Upper lobe of left lung (tissue), 6 donors: Measurements from ENCODE around the gene TBC1D4. TPM values are rescaled to one million over a fixed set of nuclear protein-coding genes. Genes with fewer than 3 reads are reported as not detected.

Experiments
- ATAC-seq, 2 donors: fragments of 200-7000 bp; cut with Tn5 transposase; one replicate each; pipeline ENCODE4 v1.9.1; 2022; ENCODE audit warnings: mild to moderate bottlenecking in 2 of 2, moderate library complexity in 2 of 2; ENCODE audit not compliant: low FRiP score in 2 of 2
- DNase-seq, 2 donors: peaks; one replicate each; pipeline ENCODE4 v3.0.0-alpha.2; 2019 to 2020
- H3K27ac ChIP-seq, 4 donors: fragments of 200-600 bp; sonication (generic); one replicate each; pipeline ENCODE4 v1.5.1; 2016 to 2019
- H3K27me3 ChIP-seq, 4 donors: fragments of 200-600 bp; sonication (generic); one replicate each; pipeline ENCODE4 v1.5.1; 2017 to 2019
- H3K36me3 ChIP-seq, 4 donors: fragments of 200-600 bp; sonication (generic); one replicate each; pipeline ENCODE4 v1.5.1; 2016 to 2019
- H3K4me1 ChIP-seq, 4 donors: fragments of 200-600 bp; sonication (generic); one replicate each; pipeline ENCODE4 v1.5.1; 2018 to 2019
- H3K4me3 ChIP-seq, 4 donors: fragments of 200-600 bp; sonication (generic); one replicate each; pipeline ENCODE4 v1.5.1; 2017 to 2019; ENCODE audit warnings: mild to moderate bottlenecking in 2 of 4, moderate library complexity in 1 of 4
- H3K9me3 ChIP-seq, 4 donors: fragments of 200-600 bp; sonication (generic); one replicate each; pipeline ENCODE4 v1.5.1; 2018 to 2019
- EP300 ChIP-seq, 4 donors: sonication (generic); formaldehyde crosslinking; IDR thresholded peaks; one replicate each; pipeline ENCODE4 v1.5.1; 2017; ENCODE audit warnings: antibody characterized with exemption in 4 of 4, control low read depth in 2 of 4
- POLR2A ChIP-seq, 4 donors: fragments of 450-650 bp; IDR thresholded peaks; one replicate each; pipeline ENCODE4 v1.5.1; 2016 to 2017; ENCODE audit warnings: antibody characterized with exemption in 4 of 4, mild to moderate bottlenecking in 2 of 4
- POLR2AphosphoS5 ChIP-seq, 2 donors: sonication (generic); formaldehyde crosslinking; IDR thresholded peaks; one replicate each; pipeline ENCODE4 v1.5.1; 2017; ENCODE audit warnings: antibody characterized with exemption in 2 of 2
- WGBS, 2 donors: methylation state at CpG; one replicate each; pipeline ENCODE4 v1.1.5; 2017 to 2018; 5-methylcytosine and 5-hydroxymethylcytosine counted together
- total RNA-seq, 6 donors: library from RNA; depleted of rRNA in 4 of 6; stranded (reverse); fragments of >200 nt in 4 of 6; gene quantifications; one replicate each; pipeline versions ENCODE4 v1.1.0 to v1.2.1, GENCODE V29; 2016 to 2021
- TF ChIP-seq, protein P1 (sequence below), 6 experiments: fragments of 450-650 bp in 4 of 6; fragments of 200-600 bp in 2 of 6; sonication (generic) in 2 of 6; IDR thresholded peaks; one replicate each; pipeline ENCODE4 v1.5.1; 2016 to 2019; ENCODE audit warnings: antibody characterized with exemption in 6 of 6
- donor health status: DM: no; HTN: no; CAD: no; lungs with moderate emphysema.
- donor health status: DM: no; HTN: yes; CAD: no; lungs with severe emphysema.

The TBC1D4 gene
- total RNA-seq, 6 donors from 2014 or later = 26.1 to 97.4 (median 30.7) TPM

DNA sequence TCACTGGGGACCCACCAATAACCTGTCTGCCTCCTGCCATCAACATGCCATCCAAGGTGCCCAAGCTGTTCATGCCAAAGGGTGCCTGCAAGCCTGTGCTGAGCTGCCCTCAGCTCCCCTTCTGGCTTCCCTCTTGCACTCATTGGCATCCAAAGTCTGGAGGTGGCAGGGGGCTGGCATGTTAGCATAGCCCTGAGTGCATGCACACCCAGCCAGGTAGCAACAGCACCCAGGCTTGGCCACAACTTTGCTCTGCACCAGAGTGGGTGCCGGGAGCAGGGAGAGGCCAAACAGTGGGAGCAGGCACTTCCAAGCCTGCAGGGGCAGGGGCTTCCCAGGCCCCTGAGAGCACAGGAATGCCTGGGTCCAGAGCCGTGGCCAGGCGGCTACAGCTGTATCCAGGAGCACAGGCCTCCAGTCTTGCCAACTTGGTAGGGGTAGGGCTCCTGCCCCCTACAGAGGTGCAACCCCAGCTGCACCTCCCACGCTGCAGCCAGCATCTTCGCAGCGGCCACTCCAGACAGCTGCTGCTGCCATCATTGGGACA lies 26.1 kb upstream of the TBC1D4 start:
- ATAC-seq (peak in 1 of 2 donors; percentile 30), DNase-seq (peak in 1 of 2 donors; percentile 54)
- Histone ChIP-seq H3K9me3 (no peaks in the 10 kb centered on the region), H3K4me3 (no peak overlapping the region), H3K27ac (no peak overlapping the region), H3K36me3 (no peaks in the 10 kb centered on the region), H3K4me1 (peaks cover 0 to 5% (median 2%) of the 10 kb centered on the region in 4 donors), H3K27me3 (no peaks in the 10 kb centered on the region)
- TF ChIP-seq, protein P1, sequence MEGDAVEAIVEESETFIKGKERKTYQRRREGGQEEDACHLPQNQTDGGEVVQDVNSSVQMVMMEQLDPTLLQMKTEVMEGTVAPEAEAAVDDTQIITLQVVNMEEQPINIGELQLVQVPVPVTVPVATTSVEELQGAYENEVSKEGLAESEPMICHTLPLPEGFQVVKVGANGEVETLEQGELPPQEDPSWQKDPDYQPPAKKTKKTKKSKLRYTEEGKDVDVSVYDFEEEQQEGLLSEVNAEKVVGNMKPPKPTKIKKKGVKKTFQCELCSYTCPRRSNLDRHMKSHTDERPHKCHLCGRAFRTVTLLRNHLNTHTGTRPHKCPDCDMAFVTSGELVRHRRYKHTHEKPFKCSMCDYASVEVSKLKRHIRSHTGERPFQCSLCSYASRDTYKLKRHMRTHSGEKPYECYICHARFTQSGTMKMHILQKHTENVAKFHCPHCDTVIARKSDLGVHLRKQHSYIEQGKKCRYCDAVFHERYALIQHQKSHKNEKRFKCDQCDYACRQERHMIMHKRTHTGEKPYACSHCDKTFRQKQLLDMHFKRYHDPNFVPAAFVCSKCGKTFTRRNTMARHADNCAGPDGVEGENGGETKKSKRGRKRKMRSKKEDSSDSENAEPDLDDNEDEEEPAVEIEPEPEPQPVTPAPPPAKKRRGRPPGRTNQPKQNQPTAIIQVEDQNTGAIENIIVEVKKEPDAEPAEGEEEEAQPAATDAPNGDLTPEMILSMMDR (IDR thresholded peaks at IDR 0.05) = no peak
- TF ChIP-seq POLR2A (IDR thresholded peaks at IDR 0.05) = no peak
- no peak for TF ChIP-seq POLR2AphosphoS5 (IDR thresholded peaks at IDR 0.05)
- no peak for TF ChIP-seq EP300 (IDR thresholded peaks at IDR 0.05)
- 92 to 97% methylated on average over 3 to 6 of the region's 6 CpGs for WGBS, 2 donors

DNA sequence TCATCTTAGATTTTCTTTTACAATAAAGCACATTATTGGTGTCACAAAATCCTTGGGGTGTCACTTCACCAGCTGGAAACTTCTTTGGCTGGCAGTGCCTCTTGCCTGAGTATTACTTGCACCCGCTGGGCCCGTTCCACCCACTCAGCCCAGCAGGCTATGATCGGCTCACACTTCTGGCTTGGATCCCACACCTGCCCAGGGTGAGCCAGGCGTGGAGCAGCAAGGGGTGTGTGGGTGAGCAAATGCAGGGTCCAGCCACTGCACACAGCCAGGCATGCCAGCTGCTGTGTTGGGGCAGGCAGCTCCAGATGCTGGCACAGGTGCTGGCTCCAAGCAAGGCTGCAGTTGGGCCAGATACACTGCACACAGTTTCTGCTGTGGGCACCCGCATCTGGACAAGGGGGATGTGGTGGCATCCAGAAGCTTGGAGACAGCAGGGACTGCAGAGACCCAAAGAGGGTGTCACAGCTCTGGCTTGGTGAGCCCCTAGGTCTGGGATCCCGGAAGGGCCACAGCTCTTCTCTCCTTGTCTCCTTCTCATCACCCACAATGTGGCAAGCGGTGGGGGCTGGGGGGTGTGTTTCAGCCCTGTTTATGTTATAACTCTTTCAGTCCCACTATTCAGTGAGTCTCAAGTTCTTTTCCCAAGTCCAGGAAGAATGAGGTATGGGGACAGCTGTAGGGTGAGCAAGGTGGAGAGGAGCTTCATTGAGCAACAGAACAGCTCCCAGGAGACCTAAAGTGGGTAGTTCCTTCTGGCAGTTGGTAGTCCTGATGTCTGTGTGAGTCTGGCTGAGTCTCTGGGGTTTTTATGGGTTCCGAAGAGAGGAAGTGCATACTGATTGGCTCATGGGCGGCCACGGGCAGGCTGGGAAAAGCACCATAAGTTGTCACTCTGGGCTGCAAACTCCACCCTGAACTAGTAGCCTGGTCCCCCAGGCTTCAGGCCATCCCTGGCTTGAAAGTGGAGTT lies 25.3 kb upstream of the TBC1D4 start:
- Histone ChIP-seq H3K9me3 (no peaks in the 10 kb centered on the region), H3K27me3 (no peaks in the 10 kb centered on the region), H3K4me1 (peaks cover 0 to 5% (median 2%) of the 10 kb centered on the region in 4 donors), H3K4me3 (no peak overlapping the region), H3K27ac (no peak overlapping the region), H3K36me3 (no peaks in the 10 kb centered on the region)
- 84 to 86% methylated on average over 9 to 10 of the region's 10 CpGs for WGBS, 2 donors
- ATAC-seq (peak; percentile 15 to 28), DNase-seq (peak in 1 of 2 donors; percentile 47)
- no peak for TF ChIP-seq POLR2A (IDR thresholded peaks at IDR 0.05)
- TF ChIP-seq EP300 (IDR thresholded peaks at IDR 0.05) = no peak
- TF ChIP-seq, protein P1 (IDR thresholded peaks at IDR 0.05) = no peak
- TF ChIP-seq POLR2AphosphoS5 (IDR thresholded peaks at IDR 0.05) = no peak

DNA sequence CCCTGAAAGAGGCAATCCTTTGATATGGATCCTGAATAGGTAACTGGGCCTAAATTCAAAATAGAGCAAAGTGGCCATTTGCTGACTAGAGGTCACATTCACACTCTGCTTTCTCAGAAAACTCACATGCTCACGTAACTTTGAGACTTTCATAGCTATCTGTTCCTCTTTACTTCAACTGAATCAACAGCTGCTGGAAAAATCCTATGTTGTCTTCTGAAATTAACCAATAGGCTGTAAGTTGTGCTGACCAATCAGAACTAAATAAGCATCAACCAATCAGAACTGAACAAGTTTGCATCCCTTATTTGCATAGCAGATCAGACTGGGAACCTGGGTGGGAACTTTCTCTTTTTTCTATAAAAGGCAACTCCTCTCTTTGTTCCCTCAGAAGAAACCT lies 24.0 kb upstream of the TBC1D4 start:
- TF ChIP-seq POLR2A (IDR thresholded peaks at IDR 0.05) (no peak), EP300 (IDR thresholded peaks at IDR 0.05) (no peak), POLR2AphosphoS5 (IDR thresholded peaks at IDR 0.05) (no peak)
- TF ChIP-seq, protein P1 (IDR thresholded peaks at IDR 0.05) = no peak
- Histone ChIP-seq H3K4me3 (no peak overlapping the region), H3K4me1 (peaks cover 0 to 4% (median 0%) of the 10 kb centered on the region in 4 donors), H3K27me3 (no peaks in the 10 kb centered on the region), H3K36me3 (no peaks in the 10 kb centered on the region), H3K9me3 (no peaks in the 10 kb centered on the region), H3K27ac (no peak overlapping the region)
- DNase-seq = no peak
- ATAC-seq = no peak
- WGBS, 2 donors = 81% methylated on average over 1 of the region's 1 CpG

DNA sequence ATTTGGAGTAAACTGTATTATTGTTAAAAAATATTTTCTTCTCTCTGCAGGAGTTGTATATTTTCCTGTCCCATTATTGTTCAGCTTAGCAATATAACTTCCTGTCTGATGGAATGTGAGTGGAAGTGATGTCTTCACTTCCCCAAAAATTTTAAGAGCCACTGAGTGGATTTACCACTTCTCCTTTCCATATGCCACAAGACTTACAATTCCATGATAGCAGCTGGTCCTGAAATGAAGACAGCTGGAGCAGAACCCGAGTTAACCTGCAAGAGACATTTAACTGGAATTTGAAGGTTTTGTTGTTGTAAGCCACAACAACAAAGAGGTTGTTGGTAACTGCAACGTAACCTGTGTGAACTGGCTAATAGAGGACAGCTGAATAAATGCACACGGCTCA lies 23.4 kb upstream of the TBC1D4 start:
- WGBS, 2 donors = 80 to 83% methylated on average over 3 of the region's 3 CpGs

More for the DNA sequence above, 23.4 kb upstream of the TBC1D4 start:
- DNase-seq (no peak), ATAC-seq (peak in 1 of 2 donors; percentile 80)
- Histone ChIP-seq H3K27ac (no peak overlapping the region), H3K9me3 (no peaks in the 10 kb centered on the region), H3K4me3 (no peak overlapping the region), H3K27me3 (no peaks in the 10 kb centered on the region), H3K36me3 (no peaks in the 10 kb centered on the region), H3K4me1 (peaks cover 0 to 4% (median 0%) of the 10 kb centered on the region in 4 donors)
- TF ChIP-seq, protein P1 (IDR thresholded peaks at IDR 0.05) = no peak
- TF ChIP-seq POLR2A (IDR thresholded peaks at IDR 0.05) (no peak), POLR2AphosphoS5 (IDR thresholded peaks at IDR 0.05) (no peak), EP300 (IDR thresholded peaks at IDR 0.05) (no peak)
